CD4-positive, alpha-beta T cell treated with Interleukin-15 for 1 hour (primary cell): ENCODE results near the gene COL8A1.

ENCODE experiments used
- DNase-seq: peaks from one replicate; pipeline ENCODE4 v3.0.0-alpha.2; 2020

COL8A1 gene

DNA sequence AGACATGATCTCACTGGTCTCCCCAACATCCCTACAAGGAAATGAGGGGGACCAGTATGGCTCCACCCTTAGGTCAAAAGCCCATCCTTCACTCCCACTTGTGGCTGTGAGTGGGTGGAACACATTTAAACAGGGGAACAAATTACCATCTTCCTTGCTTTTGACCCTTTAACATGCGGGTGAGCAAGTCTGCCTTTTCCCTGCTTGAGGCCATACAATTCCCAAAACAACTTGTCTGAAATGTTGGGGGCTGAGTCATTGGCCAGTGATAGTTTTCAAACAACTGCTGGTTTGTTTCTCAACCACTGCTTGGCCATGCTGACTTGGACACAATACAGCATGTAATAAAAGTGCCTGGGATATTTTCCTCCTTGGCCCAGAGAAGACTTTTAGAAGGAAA is 39.6 kb downstream of the COL8A1 start:
- DNase-seq = no peak

GRCh38 chr3:99678896-99679295 is 40.5 kb downstream of the COL8A1 start:
- no peak for DNase-seq

DNA sequence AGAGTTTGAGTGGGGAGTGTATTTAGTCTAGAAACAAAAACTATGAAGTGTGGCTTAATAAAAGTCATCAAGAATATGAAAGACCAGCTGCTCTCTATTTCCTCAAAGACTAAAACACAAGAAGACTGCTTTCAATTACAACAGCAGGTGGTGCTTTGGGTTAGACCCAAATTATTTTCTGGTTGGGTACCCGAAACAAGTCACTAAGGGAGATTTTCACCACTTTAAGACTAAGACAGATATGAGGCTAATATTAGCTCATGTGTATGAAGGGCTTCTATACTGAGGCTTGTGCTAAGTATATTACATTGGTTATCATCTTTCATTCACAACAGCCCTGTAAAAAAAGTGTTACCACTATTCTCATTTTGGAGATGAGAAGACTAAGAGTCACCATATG is 43.1 kb downstream of the COL8A1 start:
- no peak for DNase-seq

- no peak for DNase-seq
Observed at GRCh38 chr3:99681976-99682375, 43.6 kb downstream of the COL8A1 start.

DNA sequence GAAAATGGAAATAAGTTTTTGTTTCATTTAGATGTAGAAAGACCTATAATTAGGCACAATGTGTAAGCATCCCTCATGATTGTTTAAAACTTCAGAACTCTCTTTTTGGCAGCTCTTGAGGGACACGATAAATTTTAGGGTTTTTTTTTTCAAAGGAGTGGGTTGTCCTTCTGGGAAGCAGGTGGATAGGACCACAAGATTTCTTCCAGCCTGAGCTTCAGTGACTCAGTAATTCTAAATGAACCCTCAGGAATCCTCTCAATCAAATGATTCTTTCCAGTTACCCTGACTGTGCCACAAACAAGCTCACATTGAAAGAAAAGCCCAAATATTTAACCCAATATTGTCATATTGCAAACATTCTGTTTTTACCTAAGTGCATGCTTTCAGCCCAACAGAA is 45.1 kb downstream of the COL8A1 start:
- DNase-seq = no peak

DNA sequence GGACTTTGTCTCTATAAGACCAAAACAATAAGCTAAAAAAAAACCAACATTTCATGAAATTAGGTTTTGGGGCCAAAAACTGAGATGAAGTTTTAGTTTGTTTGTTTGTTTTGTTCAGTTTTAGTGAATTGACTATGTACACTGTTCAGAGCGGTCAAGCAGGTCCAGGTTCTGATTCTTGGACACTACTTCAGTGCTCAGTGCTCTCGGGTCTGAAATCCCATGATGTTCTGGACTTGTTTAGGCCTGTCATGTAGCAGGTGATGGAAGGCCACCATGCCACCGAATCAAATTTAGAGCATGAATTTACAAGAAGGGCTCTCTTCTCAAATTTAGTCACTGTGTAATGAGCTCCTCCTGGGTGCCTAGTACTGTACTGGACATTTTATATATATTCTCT is 45.5 kb downstream of the COL8A1 start:
- no peak for DNase-seq

DNA sequence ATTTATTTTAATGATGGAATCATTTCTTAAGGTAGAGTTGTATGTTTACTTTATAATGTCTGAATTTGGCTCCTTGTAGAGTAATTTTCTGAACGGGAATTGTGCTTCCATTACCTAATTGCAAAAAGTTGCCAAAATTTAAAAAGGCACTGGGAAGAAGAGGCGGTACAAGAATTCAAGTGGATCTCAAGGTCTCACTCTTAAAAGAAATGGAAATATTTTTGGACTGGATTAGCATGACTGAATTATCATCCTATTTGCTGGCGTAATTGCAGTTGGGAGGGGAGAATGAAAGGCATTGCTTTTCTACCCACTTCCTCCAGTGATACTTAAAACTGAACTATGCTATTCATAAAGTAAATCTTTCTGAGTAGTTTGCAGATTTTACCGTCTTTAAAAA is 46.2 kb downstream of the COL8A1 start:
- DNase-seq = no peak

GRCh38 chr3:99686469-99686868 is 48.1 kb downstream of the COL8A1 start:
- no peak for DNase-seq

DNA sequence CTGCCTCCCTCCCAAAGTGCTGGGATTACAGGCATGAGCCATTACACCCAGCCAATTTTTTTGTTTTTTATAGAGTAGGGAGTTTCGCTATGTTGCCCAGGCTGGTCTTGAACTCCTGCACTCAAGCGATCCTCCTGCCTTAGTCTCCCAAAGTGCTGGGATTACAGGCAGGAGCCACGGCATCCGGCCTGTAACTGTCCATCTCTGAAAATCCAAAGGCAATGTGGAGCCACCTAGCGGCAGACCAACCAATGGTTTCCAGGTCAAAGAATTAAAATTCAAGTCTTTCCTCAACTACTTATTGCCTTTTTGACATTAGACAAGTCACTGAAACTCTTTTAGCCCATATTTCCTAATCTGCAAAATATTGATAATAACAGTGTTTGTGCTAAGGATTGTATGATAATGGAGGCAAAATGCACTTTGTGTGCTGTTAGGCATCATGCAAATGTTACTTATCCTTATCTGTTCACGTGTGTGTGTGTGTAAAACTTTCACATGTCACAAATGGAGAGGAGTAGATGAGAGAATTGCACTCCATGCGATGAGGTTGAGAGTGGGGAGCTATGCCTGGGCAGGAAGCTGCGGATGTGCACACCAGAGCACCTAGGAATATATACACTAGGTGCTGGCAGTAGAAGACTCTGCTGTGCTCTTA is 48.7 kb downstream of the COL8A1 start:
- DNase-seq = no peak

- DNase-seq = no peak
Observed at GRCh38 chr3:99690761-99691369, 52.5 kb downstream of the COL8A1 start.

GRCh38 chr3:99693636-99694035 is 55.2 kb downstream of the COL8A1 start:
- no peak for DNase-seq

GRCh38 chr3:99696497-99696896 is 58.1 kb downstream of the COL8A1 start:
- no peak for DNase-seq

- DNase-seq = no peak
Observed at GRCh38 chr3:99697250-99697649, 58.9 kb downstream of the COL8A1 start.

DNA sequence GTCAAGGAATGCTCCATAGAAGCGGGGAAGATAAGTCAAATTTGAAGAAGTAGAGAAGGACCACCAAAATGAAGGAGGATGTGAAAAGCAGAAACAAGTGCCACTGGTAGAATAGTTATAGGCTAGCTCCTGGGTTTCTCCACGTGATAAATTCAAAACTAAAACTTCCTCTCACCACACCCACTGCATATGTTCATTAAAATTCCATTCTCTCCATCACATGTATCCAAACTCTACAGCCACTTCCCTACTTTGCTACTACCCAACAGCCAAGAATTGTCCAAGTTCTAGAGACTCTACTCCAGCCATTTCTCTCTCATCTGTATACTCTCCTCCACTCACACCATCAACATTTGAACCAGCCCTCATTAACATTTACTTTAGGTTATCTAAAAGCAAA is 60.5 kb downstream of the COL8A1 start:
- DNase-seq = no peak

- DNase-seq = no peak
Observed at GRCh38 chr3:99699841-99700240, 61.4 kb downstream of the COL8A1 start.

- no peak for DNase-seq
Observed at GRCh38 chr3:99700631-99701268, 62.4 kb downstream of the COL8A1 start.

DNA sequence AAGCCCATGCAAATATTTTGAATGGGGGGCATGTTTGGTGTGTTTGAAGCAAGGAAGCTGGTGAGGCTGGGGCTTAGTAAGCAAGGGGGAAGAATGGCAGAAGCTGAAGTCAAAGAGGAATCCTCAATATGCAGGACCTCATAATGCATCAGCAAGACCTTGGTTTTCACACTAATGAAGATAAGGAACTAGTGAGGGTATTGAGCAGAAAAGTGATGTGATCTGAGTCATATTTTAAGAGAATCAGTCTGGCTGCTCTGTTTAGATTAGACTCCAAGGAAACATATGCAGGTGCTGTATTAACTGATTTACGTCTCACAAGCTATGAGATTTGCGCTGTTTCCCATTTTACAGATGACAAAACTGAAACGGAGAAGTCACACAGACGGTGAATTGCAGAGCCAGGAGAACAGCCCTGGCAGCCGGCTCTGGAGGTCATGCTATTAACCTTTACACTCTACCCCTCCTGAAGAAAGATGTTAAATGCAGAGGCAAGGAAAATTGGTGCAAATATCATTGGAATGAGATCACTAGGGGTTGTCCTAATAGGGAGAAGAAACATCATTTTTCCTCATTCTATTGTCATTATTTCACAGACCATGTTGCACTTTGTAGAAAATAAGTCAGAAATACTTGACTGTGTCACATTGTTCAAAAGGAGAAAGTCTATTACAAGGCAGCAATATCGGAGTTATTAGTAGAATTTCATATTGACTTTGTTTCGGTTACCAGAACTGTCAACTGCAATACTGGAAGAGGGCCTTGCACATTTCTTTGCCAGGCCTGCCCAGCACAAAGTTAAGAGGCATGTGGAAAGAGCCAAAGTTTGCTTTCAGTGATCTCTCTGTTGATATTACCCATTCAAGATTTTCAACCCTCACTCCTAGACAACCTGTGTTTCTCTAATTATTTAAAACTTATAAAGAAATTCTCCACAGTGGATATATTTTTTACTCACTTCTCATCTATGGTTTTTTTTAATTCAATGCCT is 64.9 kb downstream of the COL8A1 start:
- DNase-seq = no peak

DNA sequence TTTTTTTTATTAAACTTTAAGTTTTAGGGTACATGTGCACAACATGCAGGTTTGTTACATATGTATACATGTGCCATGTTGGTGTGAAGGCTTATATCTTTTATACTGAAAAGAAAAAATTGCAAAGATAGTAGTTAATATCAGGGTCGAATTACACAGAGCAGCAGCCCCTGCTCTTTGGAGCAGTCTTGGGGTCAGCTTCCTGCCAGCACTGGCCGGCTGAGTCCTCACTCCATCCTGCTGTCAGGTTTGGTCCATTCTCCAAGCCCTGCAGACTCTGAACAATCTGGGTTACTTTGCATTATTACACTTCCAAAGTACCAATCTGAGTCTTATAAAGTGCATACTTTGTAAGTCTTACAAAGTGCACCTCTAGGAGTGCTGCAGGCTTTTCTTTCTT is 66.0 kb downstream of the COL8A1 start:
- DNase-seq = no peak

- DNase-seq = no peak
Observed at GRCh38 chr3:99706410-99706809, 68.0 kb downstream of the COL8A1 start.

- DNase-seq = no peak
Observed at GRCh38 chr3:99708207-99708745, 69.9 kb downstream of the COL8A1 start.

- no peak for DNase-seq
Observed at GRCh38 chr3:99709686-99710085, 71.3 kb downstream of the COL8A1 start.

GRCh38 chr3:99710094-99710493 is 71.7 kb downstream of the COL8A1 start:
- DNase-seq = no peak

DNA sequence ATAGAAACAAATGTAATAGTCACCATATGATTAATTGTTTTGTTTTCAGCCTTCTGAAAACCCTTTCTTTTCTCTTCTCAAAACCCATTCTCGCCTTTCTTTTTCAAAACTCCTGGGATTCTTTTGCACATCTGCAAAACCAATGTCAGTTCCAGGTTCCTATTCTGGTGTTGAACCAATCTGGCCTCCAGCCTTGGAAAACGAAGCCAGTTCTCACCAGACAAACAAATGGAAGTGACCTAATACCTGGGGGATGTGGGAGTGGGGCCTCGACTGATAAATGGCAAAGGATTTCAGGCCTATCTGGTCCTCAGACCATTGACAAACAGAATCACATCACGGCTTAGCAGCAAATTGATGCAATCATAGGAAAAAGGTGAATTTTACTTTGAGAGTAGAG is 73.0 kb downstream of the COL8A1 start:
- DNase-seq = no peak
